ENCODE measurements around the gene EIF2B4.
"Not testable (repeated sequence)": the region's sequence is repeated elsewhere in the genome, so short reads cannot be mapped to it uniquely, and the experiment has no call there.

Gene EIF2B4

DNA sequence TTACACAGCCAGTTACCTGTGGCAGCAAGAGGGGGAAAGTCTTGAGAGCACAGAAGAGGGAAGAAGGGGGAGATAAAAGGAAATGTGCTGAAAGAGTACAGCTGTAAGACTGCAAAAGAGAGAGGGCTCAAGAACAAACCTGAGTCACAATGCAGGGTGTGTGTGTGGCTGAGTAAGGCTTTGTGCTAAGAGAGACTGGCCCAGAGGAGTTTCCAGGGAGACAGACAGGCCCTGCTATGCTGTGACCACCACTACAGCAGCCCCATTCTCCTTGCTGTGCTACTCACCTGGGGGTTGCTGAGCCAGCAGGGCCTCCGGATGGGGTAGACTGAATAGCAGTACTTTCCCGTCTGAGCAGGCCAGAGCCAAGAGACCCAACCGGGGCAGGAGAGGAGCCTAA lies 34.8 kb downstream of the EIF2B4 start:
- DNase-seq, result no peak

DNA sequence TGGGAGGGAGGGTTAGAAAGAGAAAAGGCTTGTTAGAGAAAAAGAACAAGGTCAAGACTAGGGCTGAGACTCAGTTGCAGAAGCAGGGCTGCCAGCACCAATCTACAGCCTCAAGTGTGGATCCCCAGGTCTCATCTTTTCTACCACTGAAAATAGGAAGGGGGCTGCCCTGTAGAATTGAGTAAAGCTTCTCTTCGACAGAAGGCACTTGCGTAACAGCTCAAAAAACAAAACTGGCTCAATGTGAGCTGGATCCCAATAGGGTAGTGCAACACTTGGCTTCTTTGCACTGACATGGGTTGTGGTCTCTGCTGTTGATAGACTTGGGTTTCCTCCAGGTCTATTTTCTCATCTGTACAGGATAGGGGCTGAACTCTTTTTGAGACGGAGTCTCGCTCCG lies 45.4 kb downstream of the EIF2B4 start:
- DNase-seq, result no peak

DNA sequence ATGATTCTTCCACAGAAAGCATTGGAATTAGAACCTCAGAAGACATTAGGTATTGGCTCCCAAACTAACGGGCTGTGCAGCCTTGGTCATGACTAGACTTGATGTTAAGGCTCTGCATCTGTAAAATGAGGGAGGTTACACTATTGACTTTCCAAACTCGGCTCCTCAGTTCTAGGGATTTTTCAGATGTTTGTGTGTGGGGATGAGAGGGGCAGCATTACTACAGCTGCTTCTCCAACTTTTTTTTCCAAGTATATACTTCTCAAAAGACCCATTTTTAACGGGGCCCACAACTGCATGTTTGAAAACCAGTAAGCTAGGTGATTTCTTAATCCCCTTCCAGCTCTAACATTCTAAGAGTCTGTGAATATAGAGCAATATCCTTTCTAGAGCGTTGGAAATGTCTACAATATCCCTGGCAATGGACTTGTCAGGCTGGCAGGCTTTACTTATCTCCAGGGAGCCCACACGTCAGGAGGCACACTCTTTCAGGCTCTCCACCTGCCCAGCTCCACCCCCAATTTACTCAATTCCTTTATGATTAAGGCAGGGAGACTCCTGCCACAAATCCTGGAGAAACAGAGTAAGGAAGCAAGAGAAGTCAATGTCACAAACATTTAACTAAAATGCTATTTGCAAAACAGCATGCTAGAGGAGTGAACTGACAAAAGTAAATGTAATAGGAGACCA lies 46.4 kb downstream of the EIF2B4 start:
- DNase-seq, result no peak

DNA sequence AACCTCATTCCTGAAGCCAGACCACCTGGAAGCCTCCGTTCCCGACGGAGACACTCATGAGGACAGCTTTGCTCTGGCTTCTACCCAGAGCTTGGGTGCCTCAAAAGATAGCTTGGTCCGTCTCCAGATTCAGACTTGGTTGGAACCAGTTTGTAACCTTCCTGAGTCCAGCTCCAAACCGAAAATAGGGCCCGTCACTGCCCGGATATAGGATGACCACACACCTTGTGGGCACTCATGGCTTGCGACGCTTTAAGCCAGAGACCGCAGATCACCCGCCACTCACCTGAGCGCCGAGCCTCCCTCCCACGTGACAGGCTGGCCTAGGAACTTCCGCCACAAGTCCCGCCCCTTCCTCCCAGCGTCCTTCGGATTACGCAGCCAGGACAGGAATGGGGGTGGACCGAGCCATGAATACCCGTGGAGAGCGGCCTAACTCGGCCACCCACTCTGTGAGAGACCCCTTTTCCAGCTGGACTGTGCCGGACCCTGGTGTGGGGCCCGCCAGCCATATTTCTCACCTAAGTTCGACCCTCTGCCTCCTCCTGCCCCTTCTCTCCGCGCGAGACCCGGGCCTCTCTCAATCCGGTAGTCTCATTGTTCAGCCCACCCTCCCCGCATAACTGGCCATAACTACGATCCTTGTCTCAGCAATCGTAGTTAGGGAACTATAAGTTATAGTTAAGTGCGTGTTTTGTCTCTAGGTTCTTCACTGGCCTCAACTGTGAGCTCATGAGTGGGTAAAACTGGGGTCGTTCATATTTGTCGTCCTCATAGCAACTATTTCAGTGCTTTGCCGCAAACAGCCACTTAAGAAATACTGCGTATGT lies 47.2 kb downstream of the EIF2B4 start, which contains the start of gene MPV17:
MPV17 (minus strand) TSS at position 332 of the 830 bp plus-strand sequence. CDS start 580 bp downstream, outside the sequence.
- DNase-seq, result peak; percentile 92

DNA sequence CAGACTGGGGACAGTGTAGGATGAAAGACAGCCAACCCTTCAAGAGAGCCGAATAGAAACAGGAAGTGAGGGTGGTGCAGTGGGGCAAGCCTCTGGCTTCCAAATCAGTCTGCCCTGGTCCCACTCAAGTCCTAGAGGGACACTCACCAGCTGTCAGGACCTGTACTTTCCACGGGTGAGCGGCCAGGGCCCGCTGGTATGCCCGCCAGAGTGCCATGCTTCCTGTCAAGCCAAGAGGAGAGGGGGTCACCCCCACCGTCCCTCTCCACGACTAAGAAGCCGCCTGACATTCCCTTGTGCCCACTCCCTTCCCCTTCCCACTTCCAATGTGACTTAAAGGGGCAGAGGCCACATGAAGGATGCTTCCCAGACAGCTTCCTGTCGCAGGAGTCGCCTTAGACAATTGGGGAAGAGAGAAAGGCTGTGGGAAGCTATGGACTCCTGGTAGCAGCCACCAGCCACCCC lies 47.8 kb downstream of the EIF2B4 start:
- no peak for DNase-seq

DNA sequence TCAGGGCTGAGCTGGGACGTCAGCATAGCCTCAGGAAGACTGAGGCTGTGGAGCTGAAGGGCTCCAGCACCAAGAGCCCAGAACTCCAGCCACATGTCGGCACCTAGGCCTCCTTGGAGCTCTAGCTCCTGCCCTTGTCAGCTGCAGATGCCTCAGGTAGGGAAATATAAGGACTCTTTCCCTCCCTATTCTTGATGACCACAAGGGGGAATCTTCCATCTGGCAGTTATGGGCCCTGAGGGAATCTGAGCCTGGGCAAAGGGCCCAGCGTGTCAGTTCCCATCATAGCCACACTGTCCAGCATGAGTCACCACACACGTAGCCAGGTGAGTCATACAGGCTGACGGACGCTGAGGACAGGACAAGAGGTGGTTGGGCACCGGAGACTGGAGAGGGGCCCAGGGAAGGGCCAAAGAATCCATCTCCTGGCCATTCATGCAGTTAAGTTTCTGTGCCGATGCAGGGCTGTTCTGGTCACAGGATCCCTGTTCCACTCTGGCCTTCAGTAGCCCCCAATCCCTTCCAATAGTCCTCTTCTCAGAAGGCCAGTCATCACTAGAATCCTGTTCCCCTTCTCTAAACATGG lies 49.1 kb downstream of the EIF2B4 start:
- no peak for DNase-seq

DNA sequence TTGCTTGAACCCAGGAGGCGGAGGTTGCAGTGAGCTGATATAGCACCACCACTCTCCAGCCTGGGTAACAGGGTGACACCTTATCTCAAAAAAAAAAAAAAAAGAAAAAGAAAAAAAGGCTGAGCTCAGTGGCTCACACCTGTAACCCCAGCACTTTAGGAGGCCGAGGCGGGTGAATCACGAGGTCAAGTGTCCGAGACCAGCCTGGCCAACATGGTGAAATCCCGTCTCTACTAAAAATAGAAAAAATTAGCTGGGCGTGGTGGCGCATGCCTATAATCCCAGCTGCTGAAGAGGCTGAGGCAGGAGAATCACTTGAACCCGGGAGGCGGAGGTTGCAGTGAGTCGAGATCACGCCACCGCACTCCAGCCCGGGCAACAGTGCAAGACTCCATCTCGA lies 50.3 kb downstream of the EIF2B4 start:
- DNase-seq, result not testable (repeated sequence)

DNA sequence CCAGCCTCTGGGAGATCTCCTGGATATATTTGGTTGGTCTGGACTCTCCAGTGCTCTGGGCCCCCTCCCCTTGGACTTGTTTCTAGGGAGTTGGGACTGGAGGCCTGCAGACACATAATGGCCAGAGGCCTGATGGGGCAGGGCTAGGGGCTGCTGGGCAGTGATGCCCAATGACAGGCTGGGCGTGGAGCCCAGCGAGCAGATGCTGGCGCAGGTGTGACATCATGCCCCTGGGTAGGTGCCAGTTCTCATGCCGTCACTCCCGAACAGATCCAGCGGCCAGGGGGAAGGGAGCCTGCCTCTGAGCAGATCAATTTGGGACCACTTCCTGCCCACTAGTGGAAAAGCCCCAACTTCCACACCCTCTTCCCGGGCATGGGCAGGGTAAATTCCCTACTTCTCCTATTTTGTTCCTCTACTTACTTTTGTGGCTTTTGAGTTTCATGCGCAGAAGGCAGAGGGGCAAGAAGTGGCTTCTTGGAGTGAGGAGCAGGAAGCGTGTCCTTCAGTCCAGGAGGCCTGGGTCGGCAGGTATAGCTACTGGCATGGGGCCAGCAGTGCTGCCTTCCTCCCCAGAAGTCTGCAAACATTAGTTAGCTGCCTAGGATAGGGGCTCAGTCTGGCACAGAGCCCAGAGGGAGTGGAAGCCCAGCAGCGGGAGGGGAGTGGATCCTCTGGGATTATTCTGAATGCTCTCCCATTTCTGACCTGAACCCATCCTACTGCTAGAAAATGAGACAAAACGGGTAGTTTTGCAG lies 53.3 kb downstream of the EIF2B4 start:
- peak; percentile 66 for DNase-seq

DNA sequence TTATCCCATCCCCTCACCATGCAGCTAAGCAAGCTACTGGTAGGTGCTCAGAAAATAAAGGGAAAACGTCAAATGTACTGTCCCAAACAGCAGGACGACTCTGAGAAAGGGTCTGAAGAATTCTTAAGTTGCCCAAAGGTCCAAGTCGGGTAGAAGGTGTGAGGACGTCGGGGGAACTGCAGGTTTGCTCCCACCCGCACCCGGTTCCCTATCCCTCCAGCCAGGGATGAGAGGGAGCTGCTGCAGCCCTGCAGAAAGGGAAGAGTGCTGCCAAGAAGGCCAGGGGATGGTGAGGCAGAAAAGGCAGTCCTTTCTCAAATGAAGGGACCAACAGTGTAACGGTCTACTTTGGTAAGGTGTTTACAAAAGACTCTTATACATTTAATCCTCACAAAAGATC lies 55.0 kb downstream of the EIF2B4 start:
- DNase-seq, result no peak

DNA sequence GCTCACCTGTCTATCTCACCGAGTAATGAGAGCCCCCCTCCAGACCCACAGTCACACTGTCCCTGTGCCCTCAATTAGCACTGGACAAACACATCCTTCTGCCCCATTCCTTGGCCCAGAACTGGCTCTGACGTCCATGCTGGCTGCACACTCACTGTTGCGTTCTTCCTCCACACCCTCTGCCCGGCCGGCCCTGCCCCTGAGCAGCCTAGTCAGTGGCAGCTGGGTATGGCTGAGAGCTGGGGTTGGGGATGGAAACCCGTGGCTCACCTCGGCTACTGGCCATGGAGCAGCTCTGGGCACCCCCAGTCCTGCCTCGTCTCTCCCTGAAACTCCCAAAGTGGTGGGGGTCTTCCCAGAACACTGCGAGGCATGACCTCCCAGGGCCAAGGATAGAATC lies 55.4 kb downstream of the EIF2B4 start:
- DNase-seq, result no peak
